Smooth muscle cell of the brain vasculature (primary cell): Measurements from ENCODE around the gene ADO.

Source experiments
- DNase-seq: peaks from one replicate; pipeline ENCODE4 v3.0.0-alpha.2; 2012; ENCODE audit warnings: low read depth, low spot score

ADO gene

DNA sequence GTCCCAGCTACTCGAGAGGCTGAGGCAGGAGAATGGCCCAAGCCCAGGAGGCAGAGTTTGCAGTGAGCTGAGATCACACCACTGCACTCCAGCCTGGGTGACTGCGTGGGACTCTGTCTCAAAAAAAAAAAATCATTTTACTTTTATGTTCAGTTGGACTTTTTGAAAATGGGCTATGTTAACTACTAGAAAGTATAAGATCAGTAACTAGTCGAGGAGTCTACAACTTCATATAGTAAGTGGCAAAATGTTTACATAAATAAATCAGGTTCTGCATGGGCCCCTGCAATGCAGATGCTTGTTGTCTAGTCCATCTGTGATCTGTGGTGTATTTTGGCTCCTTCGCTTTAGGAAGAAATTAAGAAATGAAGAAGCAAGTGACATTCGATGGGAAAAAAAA, 12.3 kb upstream of the ADO start:
- DNase-seq = no peak

DNA sequence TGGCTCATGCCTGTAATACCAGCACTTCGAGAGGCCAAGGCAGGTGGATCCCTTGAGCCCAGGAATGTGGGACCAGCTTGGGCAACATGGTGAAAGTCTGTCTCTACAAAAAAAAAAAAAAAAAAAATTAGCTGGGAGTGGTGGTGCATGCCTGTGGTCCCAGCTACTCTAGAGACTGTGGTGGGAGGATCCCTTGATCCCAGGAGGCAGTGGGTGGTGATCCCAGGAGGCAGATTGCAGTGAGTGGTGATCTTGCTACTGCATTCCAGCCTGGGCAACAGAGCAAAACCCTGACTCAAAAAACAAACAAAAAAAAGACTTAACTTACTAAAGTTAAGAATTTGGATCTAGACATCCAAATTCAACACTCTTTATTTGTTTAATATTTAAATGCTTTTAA, 10.2 kb upstream of the ADO start:
- DNase-seq = no peak

DNA sequence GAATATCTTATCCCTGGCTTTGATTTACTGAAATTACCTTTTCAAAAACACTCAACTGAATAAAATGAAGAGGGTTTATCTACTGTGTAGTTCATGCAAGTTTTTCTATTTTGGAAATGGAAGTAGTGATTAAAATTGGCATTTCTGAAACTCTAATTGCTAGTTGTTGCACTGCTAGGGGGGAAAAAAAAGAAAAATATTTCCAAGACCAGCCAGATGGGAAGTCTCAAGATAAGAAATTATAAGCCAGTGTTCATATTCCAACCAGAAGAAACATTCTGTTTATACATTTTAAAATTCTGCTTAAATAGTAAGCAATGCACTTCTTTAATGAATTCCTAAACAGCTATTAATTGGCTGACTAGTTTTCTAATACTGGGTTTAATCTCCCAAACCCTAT, 9.4 kb upstream of the ADO start:
- no peak for DNase-seq

DNA sequence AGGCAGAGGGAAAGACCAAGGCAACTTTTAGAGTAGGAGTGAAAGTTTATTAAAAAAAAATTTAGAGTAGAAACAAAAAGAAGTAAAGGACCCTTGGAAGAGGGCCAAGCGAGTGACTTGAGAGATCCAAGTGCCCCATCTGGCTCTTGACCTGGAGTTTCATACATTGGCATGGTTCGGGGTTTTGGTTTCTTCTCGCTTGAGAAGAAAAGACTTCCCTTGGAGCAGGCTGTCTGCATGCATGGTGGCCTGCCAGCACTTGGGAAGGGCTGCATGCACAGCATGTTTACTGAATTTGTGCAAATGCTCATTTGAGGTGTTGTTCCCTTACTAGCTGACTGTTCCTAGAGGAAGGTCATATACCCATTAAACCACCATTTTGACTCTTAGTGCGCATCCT, 8.8 kb upstream of the ADO start:
- DNase-seq = no peak

DNA sequence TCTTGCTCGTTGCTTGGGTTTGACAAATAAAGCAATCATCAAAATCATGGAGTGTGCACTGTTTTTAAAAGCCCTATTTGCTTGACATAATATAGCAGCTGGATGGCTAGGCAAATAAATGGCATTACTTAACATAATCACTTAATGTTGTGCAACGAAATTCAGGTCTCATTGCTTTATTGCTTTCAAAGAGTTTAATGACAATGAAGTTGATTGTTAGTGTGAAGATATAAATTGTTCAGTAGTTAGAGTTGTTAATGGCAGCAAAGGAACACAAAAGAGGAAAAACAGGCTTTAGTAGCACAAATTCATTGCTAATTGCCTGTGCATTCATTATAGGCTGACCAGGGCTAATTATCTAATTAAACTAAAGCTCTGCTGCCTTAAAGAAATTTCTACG, 7.6 kb upstream of the ADO start:
- DNase-seq = no peak

DNA sequence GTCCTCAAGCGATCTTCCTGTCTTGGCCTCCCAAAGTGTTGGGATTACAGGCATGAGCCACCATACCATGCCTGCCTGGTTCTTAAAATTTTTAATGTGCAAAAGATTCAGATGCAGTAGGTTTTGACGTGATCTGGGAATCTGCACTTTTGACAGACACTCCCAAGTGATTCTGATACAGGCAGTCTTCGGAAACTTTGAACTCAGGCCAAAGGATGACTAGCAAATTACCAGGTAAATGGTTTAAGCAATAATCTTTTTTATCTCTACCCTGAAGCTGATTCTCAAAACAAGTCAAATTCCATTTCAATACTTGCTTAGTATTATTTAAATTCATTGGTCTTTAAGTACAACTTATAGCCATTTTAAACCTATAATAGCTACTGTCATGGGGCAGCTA, 2.6 kb upstream of the ADO start:
- no peak for DNase-seq

DNA sequence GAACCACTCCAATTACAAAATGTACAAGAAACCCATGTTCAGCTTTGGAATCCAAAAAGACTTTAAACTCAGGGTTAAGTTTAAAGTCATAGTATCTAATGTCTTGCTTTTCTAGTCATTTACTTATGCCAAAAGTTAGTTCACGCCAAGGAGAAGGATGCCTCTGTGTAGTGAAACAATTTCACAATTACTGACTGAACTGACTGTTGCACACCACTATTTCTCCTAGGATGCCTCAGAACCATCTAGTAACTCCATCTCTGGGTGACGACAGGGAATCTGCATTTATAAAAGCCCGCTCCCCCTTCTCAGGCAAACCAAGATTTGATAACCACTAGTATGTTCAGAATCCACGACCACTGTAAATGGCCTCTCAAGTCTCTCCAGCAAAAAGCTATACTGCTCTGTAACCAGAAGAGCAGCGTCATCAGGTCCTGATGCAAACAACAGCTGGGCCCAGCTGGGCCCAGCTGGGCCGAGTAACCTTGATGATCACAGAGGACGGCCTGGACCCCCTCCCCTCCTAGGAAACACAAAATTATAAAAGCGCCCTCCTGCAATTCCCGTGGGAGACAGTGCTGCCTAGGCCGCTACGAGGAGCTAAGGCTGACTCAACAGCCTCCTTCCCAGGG, 680 bp upstream of the ADO start:
- no peak for DNase-seq

DNA sequence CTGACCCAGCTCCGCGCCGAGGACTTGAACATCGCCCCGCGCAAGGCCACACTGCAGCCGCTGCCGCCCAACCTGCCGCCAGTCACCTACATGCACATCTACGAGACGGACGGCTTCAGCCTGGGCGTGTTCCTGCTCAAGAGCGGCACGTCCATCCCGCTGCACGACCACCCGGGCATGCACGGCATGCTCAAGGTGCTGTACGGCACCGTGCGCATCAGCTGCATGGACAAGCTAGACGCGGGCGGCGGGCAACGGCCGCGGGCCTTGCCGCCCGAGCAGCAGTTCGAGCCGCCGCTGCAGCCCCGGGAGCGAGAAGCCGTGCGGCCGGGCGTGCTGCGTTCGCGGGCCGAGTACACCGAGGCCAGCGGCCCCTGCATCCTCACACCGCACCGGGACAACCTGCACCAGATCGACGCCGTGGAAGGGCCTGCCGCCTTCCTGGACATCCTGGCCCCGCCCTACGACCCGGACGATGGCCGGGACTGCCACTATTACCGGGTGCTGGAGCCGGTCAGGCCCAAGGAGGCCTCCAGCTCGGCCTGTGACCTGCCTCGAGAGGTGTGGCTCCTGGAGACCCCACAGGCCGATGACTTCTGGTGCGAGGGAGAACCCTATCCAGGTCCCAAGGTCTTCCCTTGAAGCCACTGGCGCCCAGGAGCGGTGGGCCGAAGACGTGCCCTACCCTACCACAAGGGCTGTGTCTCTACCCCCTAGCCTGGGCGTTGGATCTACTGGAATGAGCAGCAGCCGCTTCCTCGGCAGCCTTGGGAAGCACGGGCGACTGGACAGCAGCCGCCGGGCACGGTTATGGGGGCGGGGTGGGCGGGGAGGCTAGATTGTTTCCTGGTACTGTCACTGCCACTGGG, 945 bp downstream of the ADO start:
- no peak for DNase-seq

DNA sequence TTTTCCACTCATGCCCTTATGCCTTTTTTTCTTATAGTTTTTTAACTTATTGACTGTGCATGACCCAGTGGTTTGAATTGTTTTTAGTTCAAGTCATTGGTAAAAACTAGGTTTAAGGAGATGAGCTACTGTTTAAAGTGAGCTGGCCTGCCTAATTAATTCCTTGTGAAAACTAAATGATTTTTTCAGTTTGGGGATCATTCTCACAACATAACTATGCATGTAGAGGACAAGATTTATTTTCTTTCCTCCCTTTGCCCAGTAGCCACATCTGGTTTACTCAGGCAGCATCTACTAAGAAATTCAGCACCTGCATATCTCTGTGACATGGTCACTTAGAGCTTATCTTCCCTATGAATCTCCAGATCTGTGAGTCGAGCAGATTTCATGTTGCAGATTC, 1.7 kb downstream of the ADO start:
- DNase-seq = no peak

DNA sequence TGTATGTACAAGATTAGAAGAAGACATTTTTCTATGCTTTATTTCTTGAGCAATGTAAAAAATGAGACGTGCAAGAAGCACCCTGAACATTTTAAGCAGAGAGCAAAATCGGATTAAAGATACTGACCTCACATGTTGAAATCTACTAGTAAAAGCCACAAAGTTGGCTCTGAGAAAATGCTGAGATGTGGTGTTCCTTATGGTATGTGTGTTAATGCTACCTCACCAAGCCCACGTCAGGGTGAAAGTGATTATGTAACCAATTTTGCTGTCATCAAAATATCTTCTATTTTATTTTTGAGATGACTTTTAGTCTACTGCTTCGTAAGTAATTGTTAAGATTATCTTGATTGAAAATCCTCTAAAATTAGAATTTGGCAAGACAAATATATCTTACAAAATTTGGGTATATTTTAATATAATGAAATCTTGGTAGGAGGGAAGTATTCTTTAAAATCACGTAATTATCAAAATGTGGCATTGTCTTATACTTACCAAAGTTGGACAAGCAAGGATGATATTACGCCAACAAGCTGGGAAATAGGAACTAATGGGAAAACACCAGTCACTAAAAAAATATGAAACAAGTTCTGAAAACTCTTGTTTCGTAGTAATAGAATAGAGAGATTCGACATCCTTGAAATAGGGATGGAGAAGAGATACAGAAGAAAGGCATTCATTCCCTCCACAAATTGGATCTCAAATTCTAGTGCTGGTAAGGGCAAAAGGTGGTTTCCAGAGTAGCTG, 5.8 kb downstream of the ADO start:
- DNase-seq = no peak

DNA sequence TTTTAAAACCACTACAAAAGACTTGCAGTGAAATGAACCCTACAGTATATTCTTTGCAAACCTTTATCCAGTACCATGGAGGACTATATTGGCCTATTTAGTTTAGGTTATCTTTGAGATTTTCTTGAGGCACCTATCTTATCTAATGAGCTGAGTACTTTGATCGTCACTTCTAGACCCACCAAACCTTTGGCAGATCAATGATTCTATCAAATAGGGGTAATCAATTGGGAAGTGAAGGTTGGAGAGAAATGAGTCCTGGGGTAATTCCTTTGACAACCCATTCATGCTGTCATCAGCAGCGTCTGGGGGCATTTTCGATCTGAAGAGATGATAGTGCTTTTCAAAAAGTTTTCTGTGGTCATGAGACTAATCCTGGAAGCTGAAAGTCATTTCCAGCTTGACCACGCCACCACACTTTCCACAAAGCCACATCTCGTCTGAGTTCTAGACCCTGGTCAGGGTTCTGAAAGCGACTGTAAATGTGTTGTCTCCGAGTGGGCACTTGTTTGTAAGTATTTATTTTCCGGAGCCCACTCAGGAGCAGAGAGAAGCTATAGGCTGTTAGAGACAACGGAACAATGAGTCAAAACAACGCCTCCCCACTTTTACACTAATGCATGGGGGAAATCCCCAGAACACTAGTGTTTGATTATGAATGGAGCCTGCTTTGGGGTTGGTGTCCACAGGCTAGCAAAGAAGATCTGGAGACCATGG, 6.8 kb downstream of the ADO start:
- DNase-seq = no peak

DNA sequence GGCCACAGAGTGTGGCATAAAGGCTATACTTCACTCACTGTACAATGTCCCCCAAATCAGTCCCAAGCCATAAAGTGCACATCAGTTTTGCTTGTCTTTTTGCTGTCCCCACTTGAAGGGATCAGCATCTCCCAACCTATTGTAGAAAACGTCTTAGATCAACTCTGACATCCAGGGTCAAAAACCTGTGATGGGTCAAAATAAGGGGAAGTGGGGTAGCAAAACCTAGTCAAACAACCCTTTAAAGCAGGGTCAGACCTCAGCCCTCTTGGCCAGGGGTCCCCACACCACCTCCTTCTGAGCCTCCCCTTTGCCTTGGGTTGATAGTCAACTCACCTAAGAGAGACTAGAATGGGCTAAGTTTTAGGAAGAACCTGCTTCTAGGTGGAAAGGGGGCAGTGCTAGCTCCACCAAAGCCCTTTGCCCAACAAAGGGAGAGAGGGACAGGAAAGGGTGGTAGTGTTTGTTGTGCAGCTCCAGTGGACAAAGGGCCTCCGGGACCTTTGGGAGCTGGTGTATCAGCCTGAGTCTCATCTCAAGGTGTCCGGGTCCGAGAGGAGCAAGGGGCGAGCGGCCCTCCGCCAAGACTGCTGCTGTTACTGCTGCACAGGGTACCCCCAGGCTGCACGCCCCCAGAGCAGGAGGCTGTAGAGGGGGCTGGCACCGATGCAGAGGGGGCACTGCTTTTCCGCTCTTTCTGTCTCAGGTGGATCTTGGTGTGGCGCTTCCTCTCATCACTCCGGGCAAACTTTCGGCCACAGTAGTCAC, 8.3 kb downstream of the ADO start:
- no peak for DNase-seq

DNA sequence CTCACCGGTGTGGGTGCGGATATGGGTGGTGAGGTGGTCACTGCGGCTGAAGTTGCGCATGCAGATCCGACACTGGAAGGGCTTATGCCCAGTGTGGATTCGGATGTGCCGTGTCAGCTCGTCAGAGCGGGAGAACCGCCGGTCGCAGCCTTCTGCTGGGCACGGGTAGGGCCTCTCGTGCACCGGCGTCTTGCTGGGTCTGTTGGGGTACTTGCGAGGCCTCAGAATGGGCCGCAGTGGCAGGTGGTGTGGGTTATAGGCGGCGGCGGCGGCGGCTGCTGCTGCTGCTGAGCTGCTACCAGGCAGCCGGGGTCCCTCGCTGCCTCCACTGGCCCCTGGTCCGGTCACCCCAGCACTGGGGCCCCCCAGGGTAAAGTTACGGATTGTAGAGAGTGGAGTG, 8.9 kb downstream of the ADO start:
- DNase-seq = no peak

DNA sequence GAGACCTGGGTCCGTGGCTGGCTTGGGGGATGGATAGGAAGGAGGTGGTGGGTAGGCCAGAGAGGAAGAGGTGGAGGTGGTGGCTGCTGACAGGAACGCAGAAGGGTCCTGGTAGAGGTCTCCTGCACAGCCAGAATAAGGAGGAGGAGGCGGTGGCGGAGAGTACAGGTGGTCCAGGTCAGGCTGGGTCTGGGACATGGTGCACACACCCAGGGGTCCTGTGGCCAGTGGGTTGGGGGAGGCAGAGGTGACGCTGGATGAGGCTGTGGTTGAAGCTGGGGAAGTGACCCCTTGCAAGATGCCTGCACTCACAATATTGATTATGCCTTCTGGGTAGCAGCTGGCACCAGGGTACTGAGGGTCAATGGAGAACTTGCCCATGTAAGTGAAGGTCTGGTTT, 9.5 kb downstream of the ADO start:
- no peak for DNase-seq

DNA sequence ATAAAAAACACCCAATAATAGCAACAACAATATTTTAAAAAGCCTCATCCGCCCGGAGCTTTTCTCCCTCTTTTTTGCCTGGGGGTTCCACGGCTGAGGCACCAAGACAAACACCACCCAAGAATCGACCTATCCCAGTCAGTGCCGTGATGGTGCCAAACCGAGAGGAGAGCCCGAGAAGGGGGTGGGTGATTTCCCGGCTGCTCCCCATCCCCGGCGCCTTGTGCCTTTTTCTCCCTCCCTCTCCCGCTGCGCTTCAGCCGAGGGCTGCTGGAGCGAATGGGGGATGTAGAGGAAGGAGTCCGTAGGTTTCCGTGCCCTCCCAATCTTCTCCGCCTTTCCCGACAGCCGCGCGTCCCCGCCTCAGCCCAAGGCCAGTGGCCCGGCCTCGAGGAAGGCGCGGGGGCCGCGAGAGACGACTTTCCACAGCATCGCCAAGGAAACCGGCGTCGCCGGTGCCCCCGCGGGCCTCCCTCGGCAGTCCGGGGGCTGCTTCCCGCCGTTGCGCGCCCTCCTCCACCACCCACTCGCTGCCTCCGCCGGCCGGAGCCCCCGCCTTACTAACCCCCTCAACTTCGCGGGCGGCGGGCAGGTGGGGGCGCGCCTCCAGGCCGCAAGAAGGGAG, 10.3 kb downstream of the ADO start:
- no peak for DNase-seq

DNA sequence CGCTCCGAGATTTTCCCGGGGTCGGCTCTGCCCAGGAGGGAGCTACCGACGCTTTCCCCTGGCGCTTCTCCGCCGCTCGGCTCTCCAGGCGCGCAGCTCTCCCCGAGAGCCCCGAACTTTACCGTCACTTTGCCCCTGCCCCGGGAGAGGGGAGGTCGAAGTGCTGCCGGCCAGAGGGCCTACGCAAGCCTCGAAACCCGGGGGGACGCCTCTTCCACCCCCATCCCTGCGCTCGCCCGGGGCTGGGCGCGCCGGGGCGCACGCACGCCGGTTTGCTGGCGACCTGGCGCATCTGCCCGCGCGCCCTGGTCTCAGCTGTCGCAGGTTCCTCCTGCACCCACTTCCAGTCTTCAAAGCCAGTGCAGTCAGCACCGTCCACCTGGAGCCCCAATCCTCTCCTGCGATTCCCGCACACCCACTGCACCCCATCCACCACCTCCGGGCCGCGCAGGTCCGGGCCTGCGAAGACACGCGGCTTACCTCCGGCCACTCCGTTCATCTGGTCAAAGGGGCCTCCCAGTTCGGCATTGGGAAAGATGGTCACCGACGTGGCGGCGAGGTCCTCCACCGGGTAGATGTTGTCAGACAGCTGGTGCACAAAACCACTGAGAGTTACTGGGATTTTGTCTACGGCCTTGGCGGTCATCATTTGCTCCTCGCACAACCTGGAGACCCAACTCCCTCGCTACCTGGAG, 11.0 kb downstream of the ADO start:
- no peak for DNase-seq

DNA sequence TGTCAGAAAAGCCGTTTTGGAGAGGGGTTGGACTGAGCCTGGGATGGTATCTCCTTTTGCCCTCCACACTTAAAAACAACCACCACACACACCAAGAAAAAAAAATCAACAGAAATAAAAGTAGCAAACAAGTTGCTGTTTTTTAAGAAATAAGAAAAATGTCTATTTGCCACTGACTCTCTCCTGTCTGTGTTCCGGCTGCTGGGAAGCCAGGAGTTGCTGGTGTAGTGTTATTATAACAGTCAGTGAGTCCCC, 11.5 kb downstream of the ADO start:
- no peak for DNase-seq

DNA sequence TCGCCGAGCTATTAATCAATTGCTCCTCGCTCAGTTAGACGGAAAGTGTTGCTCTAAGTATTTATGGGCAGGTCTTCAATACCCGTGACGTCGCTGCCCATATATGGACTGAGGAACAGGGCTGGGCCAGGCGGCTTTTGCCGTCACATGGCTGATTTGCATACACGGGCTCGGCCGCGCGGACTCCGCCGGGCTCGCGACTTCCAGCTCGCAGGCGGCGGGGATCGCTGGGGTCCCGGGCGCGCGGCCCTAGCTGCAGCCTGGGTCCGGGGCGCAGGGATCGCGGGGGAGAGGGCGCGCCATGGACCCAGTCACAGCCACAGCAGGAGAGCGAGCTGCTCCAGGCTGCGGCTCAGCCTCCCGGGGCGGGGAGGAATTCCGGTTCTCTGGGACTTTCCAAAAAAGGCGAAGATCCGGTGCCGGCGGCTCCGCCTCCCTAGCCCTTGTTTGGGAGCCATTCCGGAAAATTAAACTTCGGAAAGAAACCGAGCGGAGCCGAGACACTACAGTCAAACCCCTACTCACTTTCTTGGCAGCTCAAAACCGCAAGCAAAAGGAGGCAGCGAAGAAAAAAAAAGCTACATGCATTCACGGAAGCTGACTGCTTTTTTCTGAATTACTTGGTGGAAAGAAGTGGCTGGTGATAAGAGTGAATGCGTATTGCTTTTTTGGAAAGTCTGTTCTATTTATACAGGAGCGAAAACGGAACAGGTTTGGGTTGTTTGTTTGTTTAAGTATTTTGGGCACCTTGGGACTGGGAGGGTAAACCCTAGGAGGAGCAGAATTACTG, 12.0 kb downstream of the ADO start, which contains the start of gene EGR2:
Gene EGR2, minus strand, starts transcription at position 36 of the 790 bp plus-strand sequence. CDS start 337 bp downstream, outside the sequence.
- peak; percentile 80 for DNase-seq

DNA sequence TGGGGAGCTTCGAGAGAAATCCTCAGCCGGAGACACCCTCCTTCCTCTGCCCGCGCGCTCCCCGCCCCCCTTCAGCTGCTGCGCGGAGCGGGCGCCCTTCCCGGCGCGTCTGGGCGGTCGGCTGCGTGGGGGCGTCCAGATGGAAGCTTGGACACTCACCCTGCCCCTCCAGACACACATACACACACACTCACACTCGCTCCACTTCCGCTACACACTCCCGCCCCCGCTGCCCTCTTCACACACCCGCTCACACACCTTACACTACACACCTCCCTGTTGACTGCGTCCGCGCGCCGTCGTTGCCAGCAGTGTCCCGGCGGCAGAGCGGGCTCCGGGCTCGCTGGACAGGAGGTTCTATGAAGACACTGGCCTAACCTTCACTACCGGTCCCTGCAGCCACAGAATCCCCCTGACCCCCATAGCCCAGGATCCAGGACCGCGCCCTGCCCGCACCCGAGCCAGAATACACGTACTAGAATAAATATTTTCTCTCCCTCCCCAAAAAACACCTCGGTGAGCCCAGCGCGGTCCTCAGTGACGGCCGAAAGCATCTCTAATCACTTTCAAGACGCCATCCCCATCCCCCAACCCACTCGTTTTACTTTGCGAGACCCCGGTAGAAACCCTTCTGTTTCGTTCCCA, 12.7 kb downstream of the ADO start:
- DNase-seq = no peak
